HG02938 (cell line): Measurements from ENCODE around the gene NME9.
"Not testable (repeated sequence)": the region's sequence is repeated elsewhere in the genome, so short reads cannot be mapped to it uniquely, and the experiment has no call there.

Source experiments
- ATAC-seq: cut with Tn5 transposase; IDR thresholded peaks from one replicate; pipeline ENCODE4 v1.9.1; 2021; ENCODE audit warnings: mild to moderate bottlenecking, moderate library complexity; ENCODE audit not compliant: unreplicated experiment

The NME9 gene

GRCh38 chr3:138329127-138329983 lies at the start of gene NME9:
TSS of gene NME9 (minus strand) at chr3:138329851. CDS start at chr3:138329335, 516 bp downstream.
- peak; percentile 79 for ATAC-seq

- no peak for ATAC-seq
Measured at GRCh38 chr3:138378990-138379389, 49.3 kb upstream of the NME9 start.

- ATAC-seq: no peak
Measured at GRCh38 chr3:138378331-138378730, 48.7 kb upstream of the NME9 start.

- ATAC-seq: no peak
Measured at GRCh38 chr3:138377804-138378203, 48.2 kb upstream of the NME9 start.

- not testable (repeated sequence) for ATAC-seq
Measured at GRCh38 chr3:138377212-138377611, 47.6 kb upstream of the NME9 start.

- no peak for ATAC-seq
Measured at GRCh38 chr3:138376663-138377062, 47.0 kb upstream of the NME9 start.

GRCh38 chr3:138375447-138375846 lies 45.8 kb upstream of the NME9 start:
- ATAC-seq: no peak

GRCh38 chr3:138374573-138375134 lies 45.0 kb upstream of the NME9 start:
- no peak for ATAC-seq

- no peak for ATAC-seq
Measured at GRCh38 chr3:138373736-138374094, 44.1 kb upstream of the NME9 start.

GRCh38 chr3:138373087-138373735 lies 43.6 kb upstream of the NME9 start:
- ATAC-seq: no peak

GRCh38 chr3:138371070-138371965 lies 41.7 kb upstream of the NME9 start:
- peak; percentile 100 for ATAC-seq

GRCh38 chr3:138370321-138370720 lies 40.7 kb upstream of the NME9 start:
- no peak for ATAC-seq

GRCh38 chr3:138369151-138369900 lies 39.7 kb upstream of the NME9 start:
- no peak for ATAC-seq

- no peak for ATAC-seq
Measured at GRCh38 chr3:138367911-138368310, 38.3 kb upstream of the NME9 start.

- ATAC-seq: no peak
Measured at GRCh38 chr3:138367326-138367850, 37.7 kb upstream of the NME9 start.

- no peak for ATAC-seq
Measured at GRCh38 chr3:138366006-138366759, 36.5 kb upstream of the NME9 start.

GRCh38 chr3:138365253-138365555 lies 35.6 kb upstream of the NME9 start:
- no peak for ATAC-seq

- ATAC-seq: no peak
Measured at GRCh38 chr3:138364356-138365252, 35.0 kb upstream of the NME9 start.
